Astrocyte (in vitro differentiated cells and primary cell): ENCODE results near the gene TCP11. TPM values are rescaled to one million over a fixed set of nuclear protein-coding genes. Genes with fewer than 3 reads are reported as not detected.

Source experiments
- DNase-seq: peaks from one replicate; pipeline ENCODE4 v3.0.0-alpha.2; 2010; ENCODE audit warnings: low read depth
- FAIRE-seq: peaks from 2 replicates; lab custom pipeline; 2011; peaks lifted over from hg19 to GRCh38; lab: Jason Lieb, UNC
- H2AFZ ChIP-seq: 2 replicates; pipeline ENCODE4 v1.6.0; 2012; ENCODE audit warnings: low read depth, low read length, inconsistent platforms
- H3K27ac ChIP-seq: 2 replicates; pipeline ENCODE4 v1.5.1; 2011; ENCODE audit warnings: low read depth, low read length, inconsistent platforms
- H3K27me3 ChIP-seq: 2 replicates; pipeline ENCODE4 v1.6.0; 2011; ENCODE audit warnings: low read length, inconsistent platforms; ENCODE audit not compliant: insufficient read depth
- H3K36me3 ChIP-seq: 2 replicates; pipeline ENCODE4 v1.5.1; 2011; ENCODE audit warnings: low read length, inconsistent platforms; ENCODE audit not compliant: insufficient read depth
- H3K4me1 ChIP-seq: 2 replicates; pipeline ENCODE4 v1.5.1; 2011; ENCODE audit warnings: low read length, inconsistent platforms; ENCODE audit not compliant: insufficient read depth
- H3K4me2 ChIP-seq: 2 replicates; pipeline ENCODE4 v1.6.0; 2012; ENCODE audit warnings: low read length, inconsistent platforms
- H3K4me3 ChIP-seq: 2 replicates; pipeline ENCODE4 v1.5.1; 2011; ENCODE audit warnings: low read depth, mild to moderate bottlenecking, low read length, inconsistent platforms; ENCODE audit not compliant: insufficient read depth
- H3K79me2 ChIP-seq: 2 replicates; pipeline ENCODE4 v1.6.0; 2012; ENCODE audit warnings: mild to moderate bottlenecking, low read length, inconsistent platforms; ENCODE audit not compliant: insufficient read depth
- H3K9ac ChIP-seq: 2 replicates; pipeline ENCODE4 v1.6.0; 2012; ENCODE audit warnings: mild to moderate bottlenecking, low read length, inconsistent platforms
- H3K9me3 ChIP-seq: 2 replicates; pipeline ENCODE4 v1.5.1; 2012; ENCODE audit warnings: low read depth, mild to moderate bottlenecking, low read length, inconsistent platforms; ENCODE audit not compliant: insufficient read depth
- H4K20me1 ChIP-seq: 2 replicates; pipeline ENCODE4 v1.6.0; 2012; ENCODE audit warnings: low read length, inconsistent platforms; ENCODE audit not compliant: insufficient read depth
- H3K27ac Mint-ChIP-seq: one replicate; pipeline ENCODE4 v1.8.0; 2021; ENCODE audit warnings: mild to moderate bottlenecking, mixed read lengths; ENCODE audit not compliant: unreplicated experiment
- H3K27me3 Mint-ChIP-seq: one replicate; pipeline ENCODE4 v1.8.0; 2021; ENCODE audit warnings: low read depth, mixed read lengths; ENCODE audit not compliant: unreplicated experiment
- H3K36me3 Mint-ChIP-seq: one replicate; pipeline ENCODE4 v1.8.0; 2021; ENCODE audit warnings: low read depth, mixed read lengths; ENCODE audit not compliant: unreplicated experiment
- H3K4me1 Mint-ChIP-seq: one replicate; pipeline ENCODE4 v1.8.0; 2021; ENCODE audit warnings: low read depth, mixed read lengths; ENCODE audit not compliant: unreplicated experiment
- H3K4me3 Mint-ChIP-seq: one replicate; pipeline ENCODE4 v1.8.0; 2021; ENCODE audit warnings: mild to moderate bottlenecking, moderate library complexity, mixed read lengths; ENCODE audit not compliant: unreplicated experiment
- H3K9me3 Mint-ChIP-seq: one replicate; pipeline ENCODE4 v1.8.0; 2021; ENCODE audit warnings: mild to moderate bottlenecking, mixed read lengths; ENCODE audit not compliant: unreplicated experiment
- CTCF ChIP-seq: IDR thresholded peaks from 2 replicates; pipeline ENCODE4 v1.5.1; 2011; ENCODE audit warnings: low read depth, mild to moderate bottlenecking, inconsistent platforms, low read length, moderate library complexity; ENCODE audit not compliant: insufficient read depth
- EZH2 ChIP-seq: IDR thresholded peaks from 2 replicates; pipeline ENCODE4 v1.6.1; 2012; ENCODE audit warnings: mild to moderate bottlenecking, low read length, inconsistent platforms; ENCODE audit not compliant: insufficient read depth
- total RNA-seq: library from RNA; stranded (reverse); gene quantifications from 2 replicates; pipeline ENCODE4 v1.2.1, GENCODE V29; 2021

TCP11 gene
- total RNA-seq, 1 donor from 2014 or later, result not detected

DNA sequence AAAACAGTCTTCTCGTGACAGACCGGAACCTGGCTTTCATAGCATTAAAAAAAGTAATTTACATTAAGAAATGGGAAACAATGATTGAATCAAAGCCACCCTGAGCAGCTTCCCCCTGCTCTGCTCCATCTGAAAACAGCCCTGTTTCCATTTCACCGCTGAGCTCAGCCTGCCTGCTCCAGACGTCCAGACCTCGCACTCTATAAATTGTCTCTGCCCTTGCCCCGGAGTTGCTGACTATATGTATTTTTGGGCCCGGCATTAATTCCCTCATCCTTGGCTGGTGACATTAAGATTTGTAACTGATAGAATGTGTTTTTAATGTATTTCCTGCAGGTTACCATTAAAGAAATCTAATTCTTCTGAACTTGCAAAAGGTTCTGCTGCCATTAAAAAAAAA is 22.7 kb upstream of the TCP11 start:
- Histone ChIP-seq H3K36me3 (no peaks in the 10 kb centered on the region), H3K9ac (no peak overlapping the region), H3K9me3 (no peaks in the 10 kb centered on the region), H3K4me3 (no peak overlapping the region), H3K27me3 (no peaks in the 10 kb centered on the region), H3K4me2 (no peak overlapping the region), H3K27ac (no peak overlapping the region), H2AFZ (no peak overlapping the region), H3K4me1 (no peaks in the 10 kb centered on the region), H4K20me1 (no peaks in the 10 kb centered on the region), H3K79me2 (no peaks in the 10 kb centered on the region)
- Mint-ChIP-seq H3K27ac (no peak overlapping the region), H3K4me3 (no peak overlapping the region), H3K9me3 (no peaks in the 10 kb centered on the region), H3K4me1 (peaks cover 2% of the 10 kb centered on the region), H3K36me3 (peaks cover 2% of the 10 kb centered on the region), H3K27me3 (peaks cover 24% of the 10 kb centered on the region)
- DNase-seq, result no peak
- TF ChIP-seq CTCF, result no peak
- no peak for TF ChIP-seq EZH2
- FAIRE-seq, result no peak

- no peak overlapping the region for H3K27ac ChIP-seq
- Mint-ChIP-seq H3K27me3 (peaks cover 18% of the 10 kb centered on the region), H3K4me3 (no peak overlapping the region), H3K36me3 (no peaks in the 10 kb centered on the region), H3K9me3 (no peaks in the 10 kb centered on the region), H3K27ac (no peak overlapping the region), H3K4me1 (peaks cover 2% of the 10 kb centered on the region)
- no peaks in the 10 kb centered on the region for H3K36me3 ChIP-seq
- no peak overlapping the region for H3K4me2 ChIP-seq
- DNase-seq (no peak), FAIRE-seq (no peak)
- no peak overlapping the region for H3K9ac ChIP-seq
- H3K27me3 ChIP-seq, result no peaks in the 10 kb centered on the region
- H3K4me1 ChIP-seq, result no peaks in the 10 kb centered on the region
- no peak overlapping the region for H3K4me3 ChIP-seq
- TF ChIP-seq CTCF, result no peak
- TF ChIP-seq EZH2, result no peak
- no peaks in the 10 kb centered on the region for H3K79me2 ChIP-seq
- no peaks in the 10 kb centered on the region for H4K20me1 ChIP-seq
- no peak overlapping the region for H2AFZ ChIP-seq
- no peaks in the 10 kb centered on the region for H3K9me3 ChIP-seq
Observed at GRCh38 chr6:35161776-35162607, 20.9 kb upstream of the TCP11 start.

DNA sequence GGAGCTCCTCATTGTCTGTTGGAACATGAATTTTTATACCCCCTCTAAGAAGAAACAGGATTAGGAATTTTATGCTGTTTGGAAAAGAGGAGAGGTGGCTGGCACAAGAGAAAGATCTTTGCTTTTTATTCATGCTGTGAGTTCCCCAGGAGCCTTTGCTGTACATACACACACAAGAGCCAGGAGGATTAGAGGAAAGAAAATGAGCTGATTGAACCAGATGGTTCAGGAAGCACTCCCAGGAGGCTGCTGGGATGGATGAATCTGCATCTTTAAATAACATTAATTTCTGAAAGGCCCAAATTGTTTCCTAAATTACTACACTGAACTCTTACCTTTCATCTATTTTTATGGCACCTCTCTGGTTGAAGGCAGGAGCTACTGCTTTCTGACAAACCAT is 20.1 kb upstream of the TCP11 start:
- Mint-ChIP-seq H3K4me3 (no peak overlapping the region), H3K36me3 (no peaks in the 10 kb centered on the region), H3K27ac (no peak overlapping the region), H3K9me3 (no peaks in the 10 kb centered on the region), H3K4me1 (peaks cover 2% of the 10 kb centered on the region), H3K27me3 (peaks cover 18% of the 10 kb centered on the region)
- Histone ChIP-seq H3K36me3 (no peaks in the 10 kb centered on the region), H3K27ac (no peak overlapping the region), H4K20me1 (no peaks in the 10 kb centered on the region), H2AFZ (no peak overlapping the region), H3K9me3 (no peaks in the 10 kb centered on the region), H3K4me2 (no peak overlapping the region), H3K9ac (no peak overlapping the region), H3K27me3 (no peaks in the 10 kb centered on the region), H3K4me1 (no peaks in the 10 kb centered on the region), H3K4me3 (no peak overlapping the region), H3K79me2 (no peaks in the 10 kb centered on the region)
- no peak for DNase-seq
- no peak for FAIRE-seq
- TF ChIP-seq CTCF, result no peak
- no peak for TF ChIP-seq EZH2
